AG08396 (cell line): ENCODE results near the gene TMEM145.
"Not testable (repeated sequence)": the region's sequence is repeated elsewhere in the genome, so short reads cannot be mapped to it uniquely, and the experiment has no call there.

ENCODE experiments used
- DNase-seq: peaks from one replicate; pipeline ENCODE4 v3.0.0; 2012; ENCODE audit warnings: low spot score, mixed read lengths

The TMEM145 gene

DNA sequence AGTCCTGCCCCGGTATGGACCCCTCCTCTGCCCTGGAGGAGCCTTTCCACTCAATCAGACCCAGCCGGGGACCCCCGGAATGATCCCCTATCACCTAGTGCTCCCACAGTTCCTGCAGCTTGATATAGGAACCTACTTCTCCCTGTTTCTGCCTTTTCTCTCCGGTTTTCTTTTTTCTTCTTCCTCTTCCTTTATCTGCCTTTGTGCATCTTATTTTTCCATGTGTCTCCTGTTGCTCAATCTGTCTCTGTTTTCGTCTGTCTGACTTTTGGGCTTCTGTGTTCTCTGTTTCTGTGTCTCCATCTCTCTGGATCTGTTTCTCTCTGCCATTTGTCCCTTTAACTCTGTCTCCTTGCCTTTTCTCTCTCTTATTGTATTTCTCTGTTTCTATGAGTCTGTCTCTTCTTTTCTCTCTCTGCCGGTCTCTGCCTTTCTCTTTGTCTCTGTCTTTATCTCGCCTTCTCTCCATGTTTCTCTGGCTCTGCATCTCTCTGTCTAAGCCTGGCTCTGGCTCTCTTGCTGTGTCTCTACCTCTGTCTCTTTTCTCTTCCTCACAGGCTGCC lies 22.3 kb downstream of the TMEM145 start:
- no peak for DNase-seq

DNA sequence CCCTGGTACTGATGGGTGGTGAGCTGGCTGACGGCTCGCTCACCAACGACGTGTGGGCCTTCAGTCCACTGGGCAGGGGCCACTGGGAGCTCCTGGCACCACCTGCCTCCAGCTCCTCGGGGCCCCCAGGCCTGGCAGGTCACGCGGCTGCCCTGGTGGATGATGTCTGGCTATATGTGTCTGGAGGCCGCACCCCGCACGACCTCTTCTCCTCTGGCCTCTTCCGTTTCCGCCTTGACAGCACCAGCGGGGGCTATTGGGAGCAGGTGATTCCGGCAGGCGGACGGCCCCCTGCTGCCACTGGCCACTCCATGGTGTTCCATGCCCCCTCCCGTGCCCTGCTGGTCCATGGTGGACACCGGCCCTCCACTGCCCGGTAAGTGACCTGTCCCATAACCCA lies 22.9 kb downstream of the TMEM145 start:
- no peak for DNase-seq

DNA sequence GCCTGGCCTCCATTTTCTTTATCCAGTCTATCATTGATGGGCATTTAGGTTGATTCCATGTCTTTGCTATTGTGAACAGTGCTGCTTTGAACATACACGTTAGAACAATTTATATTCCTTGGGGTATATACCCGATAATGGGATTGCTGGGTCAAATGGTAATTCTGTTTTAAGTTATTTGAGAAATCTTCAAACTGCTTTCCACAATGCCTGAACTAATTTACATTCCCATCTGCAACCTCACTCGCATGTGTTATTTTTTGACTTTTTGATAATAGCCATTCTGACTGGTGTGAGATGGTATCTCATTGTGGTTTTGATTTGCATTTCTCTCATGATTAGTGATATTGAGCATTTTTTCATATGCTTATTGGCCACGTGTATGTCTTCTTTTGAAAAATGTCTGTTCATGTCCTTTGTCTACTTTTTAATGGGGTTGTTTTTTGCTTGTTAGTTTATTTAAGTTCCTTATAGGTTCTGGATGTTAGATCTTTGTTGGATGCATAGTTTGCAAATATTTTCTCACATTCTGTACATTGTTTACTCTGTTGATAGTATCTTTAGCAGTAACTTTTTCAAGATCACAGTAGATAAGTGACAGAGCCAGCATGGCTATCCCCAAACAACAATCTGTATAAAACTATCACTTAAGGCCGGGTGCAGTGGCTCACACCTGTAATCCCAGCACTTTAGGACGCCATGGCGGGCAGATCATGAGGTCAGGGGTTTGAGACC lies 26.2 kb downstream of the TMEM145 start:
- DNase-seq: not testable (repeated sequence)

DNA sequence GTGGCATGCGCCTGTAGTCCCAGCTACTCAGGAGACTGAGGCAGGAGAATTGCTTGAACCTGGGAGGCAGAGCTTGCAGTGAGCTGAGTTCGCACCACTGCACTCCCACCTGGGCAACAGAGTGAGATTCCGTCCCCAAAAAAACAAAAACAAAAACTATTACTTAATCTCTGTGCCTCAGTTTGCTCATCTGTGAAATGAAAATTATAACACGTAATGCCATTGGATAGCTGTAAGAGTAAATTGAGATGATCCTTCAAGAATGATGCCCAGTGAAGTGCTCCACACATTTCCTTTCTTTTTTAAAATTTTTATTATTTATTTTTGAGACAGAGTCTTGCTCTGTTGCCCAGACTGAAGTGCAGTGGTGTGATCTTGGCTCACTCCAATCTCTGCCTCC lies 26.8 kb downstream of the TMEM145 start:
- DNase-seq: not testable (repeated sequence)

DNA sequence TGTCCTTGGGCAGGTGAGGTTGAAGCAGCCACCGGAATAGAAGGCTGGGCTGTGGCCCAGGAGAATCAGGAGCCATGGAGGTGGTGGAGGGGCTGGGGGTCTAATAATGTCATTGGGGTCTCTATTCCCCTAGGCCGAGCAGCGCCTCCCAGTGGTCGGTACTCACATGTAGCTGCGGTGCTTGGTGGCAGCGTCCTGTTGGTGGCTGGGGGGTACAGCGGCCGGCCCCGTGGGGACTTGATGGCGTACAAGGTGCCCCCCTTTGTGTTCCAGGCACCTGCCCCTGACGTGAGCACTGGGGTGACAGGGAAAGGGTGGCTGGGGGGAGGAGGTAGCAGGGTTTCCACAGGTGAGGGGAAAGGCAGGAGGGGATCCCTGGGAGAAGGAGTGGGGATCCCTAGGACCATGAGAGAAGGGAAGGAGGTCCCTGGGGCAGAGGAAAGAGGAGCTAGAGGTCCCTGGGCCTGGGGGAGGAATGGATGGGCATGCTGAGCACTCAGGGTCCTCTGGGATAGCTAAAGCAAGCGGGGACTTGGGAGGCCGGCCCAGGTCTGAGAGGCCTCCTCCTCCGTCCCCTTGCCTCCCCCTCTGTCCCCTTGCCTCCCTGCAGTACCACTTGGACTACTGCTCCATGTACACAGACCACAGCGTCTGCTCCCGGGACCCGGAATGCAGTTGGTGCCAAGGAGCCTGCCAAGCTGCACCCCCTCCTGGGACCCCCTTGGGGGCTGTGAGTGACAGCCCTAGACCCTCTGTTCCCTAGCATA lies 30.4 kb downstream of the TMEM145 start:
- no peak for DNase-seq

DNA sequence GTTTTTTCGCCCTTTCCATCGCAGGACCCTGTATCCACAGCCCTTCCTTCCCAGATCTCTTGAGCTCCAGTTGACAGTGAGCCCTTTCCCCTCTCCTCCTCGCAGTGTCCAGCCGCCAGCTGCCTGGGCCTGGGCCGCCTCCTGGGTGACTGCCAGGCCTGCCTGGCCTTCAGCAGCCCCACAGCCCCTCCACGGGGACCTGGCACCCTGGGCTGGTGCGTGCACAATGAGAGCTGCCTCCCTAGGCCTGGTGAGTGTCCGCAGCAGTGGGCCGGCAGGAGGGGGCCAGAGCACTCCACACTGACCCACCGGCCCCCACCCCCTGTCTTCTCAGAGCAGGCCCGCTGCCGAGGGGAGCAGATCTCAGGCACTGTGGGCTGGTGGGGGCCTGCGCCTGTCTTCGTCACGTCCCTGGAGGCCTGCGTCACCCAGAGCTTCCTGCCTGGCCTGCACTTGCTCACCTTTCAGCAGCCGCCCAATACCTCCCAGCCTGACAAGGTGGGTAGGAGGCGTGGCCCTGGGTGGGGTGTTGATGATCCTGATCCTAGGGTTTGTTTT lies 31.3 kb downstream of the TMEM145 start:
- no peak for DNase-seq

DNA sequence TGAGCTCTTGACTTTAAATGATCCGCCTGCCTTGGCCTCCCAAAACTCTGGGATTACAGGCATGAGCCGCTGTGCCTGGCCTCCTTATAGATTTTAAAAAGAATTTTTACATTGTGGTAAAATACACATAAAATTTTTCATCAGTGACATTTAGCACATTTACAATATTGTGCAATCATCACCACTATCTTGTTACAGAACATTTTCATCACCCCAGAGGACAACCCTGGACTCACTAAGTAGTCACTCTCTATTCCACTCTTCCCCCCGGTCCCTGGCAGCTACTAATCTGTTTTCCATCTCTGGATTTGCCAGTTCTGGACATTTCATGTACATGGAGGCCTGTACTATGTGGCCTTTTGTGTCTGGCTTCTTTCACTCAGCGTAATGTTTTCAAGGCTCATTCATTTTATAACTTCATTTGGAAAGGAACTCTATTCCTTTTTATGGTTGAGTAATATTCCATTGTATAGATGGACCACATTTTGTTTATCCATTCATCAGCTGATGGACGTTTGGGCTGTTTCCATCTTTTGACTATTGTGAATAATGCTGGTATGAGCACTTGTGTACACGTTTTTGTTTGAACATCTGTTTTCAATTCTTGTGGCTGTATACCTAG lies 32.2 kb downstream of the TMEM145 start:
- DNase-seq: no peak

DNA sequence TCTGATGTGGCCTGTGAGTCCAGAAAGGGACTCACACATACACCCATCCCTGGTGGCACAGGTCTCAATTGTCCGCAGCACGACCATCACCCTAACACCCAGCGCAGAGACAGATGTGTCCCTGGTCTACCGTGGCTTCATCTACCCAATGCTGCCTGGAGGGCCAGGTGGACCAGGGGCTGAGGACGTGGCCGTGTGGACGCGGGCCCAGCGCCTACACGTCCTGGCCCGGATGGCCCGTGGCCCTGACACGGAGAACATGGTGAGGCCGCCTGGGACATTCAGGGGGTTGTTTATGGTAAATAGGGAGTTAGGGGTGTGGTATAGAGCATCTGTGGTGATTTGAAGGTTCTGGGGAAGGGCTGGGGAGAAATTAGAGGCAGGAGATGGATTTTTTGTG lies 35.1 kb downstream of the TMEM145 start:
- no peak for DNase-seq

DNA sequence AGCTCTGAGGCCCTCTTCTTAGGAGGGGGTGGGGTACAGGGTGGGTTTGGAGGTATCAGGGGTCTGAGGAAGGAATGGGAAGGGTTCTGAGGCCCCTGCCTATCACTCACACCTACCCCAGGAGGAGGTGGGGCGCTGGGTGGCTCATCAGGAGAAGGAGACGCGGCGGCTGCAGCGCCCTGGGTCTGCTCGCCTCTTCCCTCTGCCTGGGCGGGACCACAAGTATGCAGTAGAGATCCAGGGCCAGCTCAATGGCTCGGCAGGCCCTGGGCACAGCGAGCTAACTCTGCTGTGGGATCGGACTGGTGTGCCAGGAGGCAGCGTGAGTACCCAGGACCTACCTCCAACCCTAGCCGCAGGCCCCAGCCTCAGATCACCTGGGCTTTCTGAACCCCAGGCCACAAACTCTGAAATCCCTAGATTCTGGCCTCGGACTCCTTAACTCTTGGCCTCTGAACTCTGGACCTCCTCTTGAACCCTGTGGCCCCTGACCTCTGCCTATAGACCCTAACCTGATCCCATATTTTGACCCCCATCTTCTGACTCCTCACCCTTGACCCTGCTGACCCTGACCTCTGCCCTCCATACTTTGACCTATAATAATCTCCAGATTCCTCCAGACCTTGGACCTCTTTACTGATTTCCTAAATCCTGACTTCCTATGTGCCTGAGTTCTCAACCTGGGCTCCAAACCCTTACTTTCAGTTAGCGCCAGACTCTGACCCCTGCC lies 36.4 kb downstream of the TMEM145 start:
- no peak for DNase-seq

DNA sequence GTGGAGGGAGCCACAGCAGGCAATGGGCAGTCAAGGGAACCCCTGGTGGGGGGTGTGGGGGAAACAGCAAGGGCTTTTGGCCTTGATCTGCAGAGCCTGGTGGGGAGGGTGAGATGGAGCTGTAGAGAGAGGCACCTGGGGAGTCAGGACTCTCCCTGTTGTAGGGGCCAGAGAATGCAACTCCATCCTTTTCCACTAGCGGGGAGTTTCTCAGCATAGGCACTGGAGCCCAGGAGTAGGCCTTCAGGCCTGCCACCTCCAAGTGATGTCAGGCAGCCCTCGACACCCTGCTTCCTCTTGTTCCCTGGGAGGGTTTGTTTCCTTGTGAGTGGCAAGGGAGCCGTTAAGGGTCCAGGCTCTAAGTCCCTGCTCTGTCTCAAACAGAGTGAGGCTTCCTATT lies 37.3 kb downstream of the TMEM145 start:
- no peak for DNase-seq

DNA sequence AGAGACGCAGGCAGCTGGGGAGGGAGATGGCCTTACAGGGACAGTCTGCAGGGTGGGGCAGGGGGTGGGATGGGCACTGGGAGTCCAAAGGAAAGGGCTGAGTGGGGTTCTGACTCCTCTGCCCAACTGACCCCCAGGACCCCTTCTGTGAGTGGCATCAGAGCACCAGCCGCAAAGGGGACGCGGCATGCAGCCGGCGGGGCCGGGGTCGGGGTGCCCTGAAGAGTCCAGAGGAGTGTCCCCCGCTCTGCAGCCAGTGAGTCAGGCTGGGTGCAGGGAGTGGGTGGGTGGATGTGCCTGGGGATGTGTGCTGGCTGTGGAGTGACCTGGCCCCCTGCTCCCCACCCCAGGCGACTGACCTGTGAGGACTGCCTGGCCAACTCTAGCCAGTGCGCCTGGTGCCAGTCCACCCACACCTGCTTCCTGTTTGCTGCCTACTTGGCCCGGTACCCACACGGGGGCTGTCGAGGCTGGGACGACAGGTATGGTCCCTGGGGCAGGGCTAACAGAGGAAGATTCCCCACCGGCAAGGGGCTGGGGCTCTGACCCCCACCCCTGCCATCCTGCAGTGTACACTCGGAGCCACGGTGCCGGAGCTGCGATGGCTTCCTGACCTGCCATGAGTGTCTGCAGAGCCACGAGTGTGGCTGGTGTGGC lies 38.1 kb downstream of the TMEM145 start:
- no peak for DNase-seq

DNA sequence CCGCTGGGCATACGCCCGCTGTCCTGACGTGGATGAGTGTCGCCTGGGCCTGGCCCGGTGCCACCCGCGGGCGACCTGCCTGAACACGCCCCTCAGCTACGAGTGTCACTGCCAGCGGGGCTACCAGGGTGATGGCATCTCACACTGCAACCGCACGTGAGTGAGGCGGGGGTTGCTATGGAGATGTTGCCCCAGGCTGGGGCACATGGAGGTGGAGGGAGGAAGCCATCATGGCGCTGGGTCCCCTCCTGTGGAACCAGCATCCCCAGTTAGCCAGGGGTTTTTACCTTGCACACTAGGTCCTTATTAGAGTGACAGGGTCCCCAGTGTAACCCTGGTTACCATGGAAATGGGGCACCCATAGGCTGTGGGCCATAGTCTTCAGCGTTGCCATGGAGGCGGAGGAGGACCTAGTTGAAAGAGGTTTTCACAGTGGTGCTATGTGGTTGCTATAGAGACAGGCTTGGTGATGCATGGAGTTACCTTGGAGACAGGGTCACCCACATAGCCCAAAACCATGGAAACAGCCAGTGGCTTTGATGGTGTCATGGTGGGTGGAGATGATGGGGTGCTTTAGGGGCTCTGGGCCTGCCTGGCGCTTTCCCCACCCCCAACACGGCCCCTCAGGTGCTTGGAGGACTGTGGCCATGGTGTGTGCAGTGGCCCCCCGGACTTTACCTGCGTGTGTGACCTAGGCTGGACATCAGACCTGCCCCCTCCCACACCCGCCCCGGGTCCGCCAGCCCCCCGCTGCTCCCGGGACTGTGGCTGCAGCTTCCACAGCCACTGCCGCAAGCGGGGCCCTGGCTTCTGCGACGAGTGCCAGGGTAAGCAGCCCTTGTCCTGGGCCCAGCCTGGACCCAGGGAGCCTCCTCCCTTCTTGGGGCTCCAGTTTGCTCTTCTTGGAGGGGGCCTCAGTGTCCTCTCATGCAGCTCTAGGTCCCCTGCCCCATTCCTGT lies 39.5 kb downstream of the TMEM145 start:
- peak; percentile 46 for DNase-seq

DNA sequence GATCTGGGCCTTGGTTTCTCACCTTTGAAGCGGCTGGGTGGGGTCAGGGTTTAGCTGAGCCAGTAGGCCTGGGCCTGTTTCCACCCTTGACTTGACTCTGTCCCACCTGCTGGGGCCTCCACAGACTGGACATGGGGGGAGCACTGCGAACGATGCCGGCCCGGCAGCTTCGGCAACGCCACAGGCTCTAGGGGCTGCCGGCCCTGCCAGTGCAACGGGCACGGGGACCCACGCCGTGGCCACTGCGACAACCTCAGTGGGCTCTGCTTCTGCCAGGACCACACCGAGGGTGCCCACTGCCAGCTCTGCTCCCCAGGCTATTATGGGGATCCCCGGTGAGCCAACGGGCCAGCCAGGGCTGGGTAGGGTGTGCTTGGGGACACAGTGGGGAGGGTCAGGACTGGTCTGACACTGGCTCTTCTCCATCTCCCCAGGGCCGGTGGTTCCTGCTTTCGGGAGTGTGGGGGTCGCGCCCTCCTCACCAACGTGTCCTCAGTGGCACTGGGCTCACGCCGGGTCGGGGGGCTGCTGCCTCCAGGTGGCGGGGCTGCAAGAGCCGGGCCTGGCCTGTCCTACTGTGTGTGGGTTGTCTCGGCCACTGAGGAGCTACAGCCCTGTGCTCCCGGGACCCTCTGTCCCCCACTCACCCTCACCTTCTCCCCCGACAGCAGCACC lies 40.4 kb downstream of the TMEM145 start:
- DNase-seq: no peak

DNA sequence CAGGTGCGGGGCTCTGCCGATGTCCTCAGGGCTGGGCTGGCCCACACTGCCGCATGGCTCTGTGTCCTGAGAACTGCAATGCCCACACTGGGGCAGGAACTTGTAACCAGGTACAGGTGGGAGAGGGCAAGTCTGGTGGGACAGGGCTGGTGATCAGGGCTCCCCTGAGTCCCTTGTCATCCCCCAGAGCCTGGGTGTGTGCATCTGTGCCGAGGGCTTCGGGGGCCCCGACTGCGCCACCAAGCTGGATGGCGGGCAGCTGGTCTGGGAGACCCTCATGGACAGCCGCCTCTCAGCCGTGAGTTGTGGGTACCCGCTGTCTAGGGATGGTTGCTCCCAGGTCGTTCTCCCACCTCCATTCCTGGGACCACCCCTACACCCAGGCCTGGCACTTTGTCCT lies 42.8 kb downstream of the TMEM145 start:
- DNase-seq: no peak

DNA sequence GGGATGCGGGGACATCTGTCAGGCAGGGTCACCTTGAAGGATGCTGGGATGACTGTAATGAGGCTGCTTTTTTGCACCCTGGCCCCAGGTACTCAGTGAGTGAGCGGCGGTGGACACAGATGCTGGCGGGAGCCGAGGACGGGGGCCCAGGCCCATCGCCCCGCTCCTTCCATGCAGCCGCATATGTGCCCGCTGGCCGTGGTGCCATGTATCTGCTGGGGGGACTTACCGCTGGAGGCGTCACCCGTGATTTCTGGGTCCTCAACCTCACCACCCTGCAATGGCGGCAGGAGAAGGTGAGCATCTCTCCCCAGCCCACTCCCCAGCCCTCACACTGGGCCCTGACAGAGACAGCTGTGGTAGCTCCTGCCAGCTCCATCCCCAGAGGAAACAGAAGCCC lies 43.6 kb downstream of the TMEM145 start:
- DNase-seq: no peak

DNA sequence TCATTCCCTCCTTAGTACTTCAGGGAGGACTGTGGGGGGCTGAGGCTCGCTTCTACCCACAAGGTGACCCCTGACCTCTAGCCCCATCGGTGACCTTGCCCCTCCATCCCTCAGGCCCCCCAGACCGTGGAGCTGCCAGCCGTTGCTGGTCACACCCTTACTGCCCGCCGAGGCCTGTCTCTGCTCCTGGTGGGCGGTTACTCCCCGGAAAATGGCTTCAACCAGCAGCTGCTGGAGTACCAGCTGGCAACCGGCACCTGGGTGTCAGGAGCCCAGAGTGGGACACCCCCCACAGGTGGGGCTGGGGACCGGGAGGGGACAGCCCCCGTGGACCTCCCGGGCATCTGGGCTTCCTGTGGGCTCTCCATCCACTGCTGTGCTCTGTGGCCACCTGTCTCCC lies 44.2 kb downstream of the TMEM145 start:
- no peak for DNase-seq

DNA sequence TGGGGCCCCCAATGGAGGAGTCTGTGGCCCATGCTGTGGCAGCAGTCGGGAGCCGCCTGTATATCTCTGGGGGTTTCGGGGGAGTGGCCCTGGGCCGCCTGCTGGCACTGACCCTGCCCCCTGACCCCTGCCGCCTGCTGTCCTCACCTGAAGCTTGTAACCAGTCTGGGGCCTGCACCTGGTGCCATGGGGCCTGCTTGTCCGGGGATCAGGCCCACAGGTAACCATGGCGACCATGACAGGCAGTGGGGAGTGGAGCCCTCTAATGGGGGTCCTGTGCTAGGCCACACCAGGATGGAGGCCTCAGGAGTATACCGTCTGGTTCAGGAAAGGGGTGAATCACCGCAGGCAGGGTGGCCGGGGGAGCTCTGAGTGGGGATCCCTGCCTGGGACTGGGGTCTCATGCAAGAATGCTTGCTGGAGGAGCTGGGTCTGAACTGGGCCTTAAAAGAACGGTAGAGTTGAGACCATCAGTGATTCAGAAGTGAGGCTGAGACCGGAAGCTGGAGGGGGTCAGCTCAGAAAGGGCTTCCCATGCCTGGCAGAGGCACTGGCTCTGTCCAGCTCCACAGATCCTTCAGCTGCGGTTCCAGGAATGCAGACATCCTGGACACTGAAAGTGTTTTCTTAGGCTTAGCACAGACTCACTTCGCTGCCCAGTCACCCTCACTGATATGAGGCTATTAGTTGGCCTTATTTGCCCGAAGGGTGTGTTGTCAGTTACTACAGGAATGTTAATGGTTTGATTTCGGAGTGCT lies 47.9 kb downstream of the TMEM145 start:
- DNase-seq: no peak

DNA sequence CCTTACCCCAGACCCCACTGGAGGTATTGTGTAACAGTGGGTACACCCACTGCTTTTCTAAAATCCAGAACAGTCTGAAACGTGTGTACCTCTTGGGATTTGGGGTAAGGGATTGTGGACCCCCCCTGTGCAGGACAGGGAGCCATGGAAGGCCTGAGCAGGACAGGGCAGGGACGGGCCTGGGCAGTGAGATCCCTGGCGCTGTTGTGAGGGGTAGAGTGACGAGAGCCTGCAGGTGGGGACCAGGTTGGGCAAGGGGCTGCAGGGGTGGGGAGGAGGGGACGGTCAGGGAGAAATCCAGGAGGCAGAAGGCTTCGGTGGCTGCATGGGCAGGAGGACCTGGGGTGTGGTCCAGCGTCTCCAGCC lies 48.4 kb downstream of the TMEM145 start:
- DNase-seq: no peak

DNA sequence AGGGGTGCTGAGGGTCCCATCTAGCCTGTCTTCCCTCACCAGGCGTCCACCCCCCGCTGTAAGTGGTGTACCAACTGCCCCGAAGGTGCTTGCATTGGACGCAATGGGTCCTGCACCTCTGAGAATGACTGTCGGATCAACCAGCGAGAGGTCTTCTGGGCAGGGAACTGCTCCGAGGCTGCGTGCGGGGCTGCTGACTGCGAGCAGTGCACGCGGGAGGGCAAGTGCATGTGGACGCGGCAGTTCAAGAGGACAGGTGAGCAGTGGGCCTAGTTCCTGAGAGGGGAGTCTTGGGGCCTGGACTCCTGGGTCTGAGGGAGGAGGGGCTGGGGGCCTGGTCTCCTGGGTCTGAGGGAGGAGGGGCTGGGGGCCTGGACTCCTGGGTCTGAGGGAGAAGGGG lies 49.2 kb downstream of the TMEM145 start:
- no peak for DNase-seq
